K562 (cell line): ENCODE measurements around the gene YJU2. TPM values are rescaled to one million over a fixed set of nuclear protein-coding genes. Genes with fewer than 3 reads are reported as not detected.

Source experiments
- CREM ChIP-seq: IDR thresholded peaks from 2 replicates; pipeline ENCODE4 v1.6.1; 2014; ENCODE audit warnings: antibody characterized with exemption, low read depth
- DPF2 ChIP-seq: fragments of 450-650 bp; IDR thresholded peaks from 2 replicates; pipeline ENCODE4 v1.6.1; 2016
- EHMT2 ChIP-seq: fragments of 450-650 bp; IDR thresholded peaks from 2 replicates; pipeline ENCODE4 v1.6.1; 2018; ENCODE audit warnings: antibody characterized with exemption
- FOXJ2 ChIP-seq: fragments of 200-800 bp; sonication (Bioruptor generic); IDR thresholded peaks from 2 replicates; pipeline ENCODE4 v1.6.1; 2016; ENCODE audit warnings: missing genetic modification characterization, missing compliant biosample characterization
- FOXJ3 ChIP-seq: sonication (generic); formaldehyde crosslinking; IDR thresholded peaks from 2 replicates; pipeline ENCODE4 v1.4.0; 2020; ENCODE audit warnings: mild to moderate bottlenecking, missing genetic modification reagents
- HDAC2 ChIP-seq: fragments of 450-650 bp; IDR thresholded peaks from 2 replicates; pipeline ENCODE4 v1.6.1; 2016; ENCODE audit warnings: mild to moderate bottlenecking
- LARP7 ChIP-seq: fragments of 450-650 bp; IDR thresholded peaks from 2 replicates; pipeline ENCODE4 v1.6.1; 2016
- MCM3 ChIP-seq: fragments of 450-650 bp; IDR thresholded peaks from 2 replicates; pipeline ENCODE4 v1.6.1; 2016
- NBN ChIP-seq: fragments of 450-650 bp; IDR thresholded peaks from 2 replicates; pipeline ENCODE4 v1.6.1; 2016; ENCODE audit warnings: low read depth, mild to moderate bottlenecking
- NFIX ChIP-seq: fragments of 250-450 bp; sonication (Bioruptor Pico); IDR thresholded peaks from 2 replicates; pipeline ENCODE4 v1.4.0; 2020; ENCODE audit warnings: low read depth, mild to moderate bottlenecking, moderate library complexity
- PCBP1 ChIP-seq: fragments of 200-400 bp; formaldehyde crosslinking; IDR thresholded peaks from 2 replicates; pipeline ENCODE4 v1.6.1; 2018; ENCODE audit warnings: mild to moderate bottlenecking, low read depth, low read length; ENCODE audit not compliant: poor library complexity, severe bottlenecking
- PHF20 ChIP-seq: fragments of 450-650 bp; IDR thresholded peaks from 2 replicates; pipeline ENCODE4 v1.6.1; 2018; ENCODE audit not compliant: partially characterized antibody
- POLR2AphosphoS2 ChIP-seq: IDR thresholded peaks from 2 replicates; pipeline ENCODE4 v1.6.1; 2012; ENCODE audit warnings: low read length, improper control_type of control experiment
- POLR2AphosphoS5 ChIP-seq: IDR thresholded peaks from 2 replicates; pipeline ENCODE4 v1.6.1; 2011; ENCODE audit warnings: mild to moderate bottlenecking, low read depth, low read length, moderate library complexity; ENCODE audit not compliant: control insufficient read depth, insufficient read depth
- PPARD ChIP-seq: fragments of 250-450 bp; sonication (Bioruptor Pico); IDR thresholded peaks from 2 replicates; pipeline ENCODE4 v1.8.0; 2022; ENCODE audit warnings: inconsistent platforms, mild to moderate bottlenecking, moderate library complexity
- PRMT5 ChIP-seq: sonication (generic); formaldehyde crosslinking; IDR thresholded peaks from 2 replicates; pipeline ENCODE4 v1.5.0; 2020; ENCODE audit warnings: missing genetic modification reagents
- RBM15 ChIP-seq: fragments of 200-400 bp; formaldehyde crosslinking; IDR thresholded peaks from 2 replicates; pipeline ENCODE4 v1.6.1; 2018; ENCODE audit warnings: mild to moderate bottlenecking, low read length, moderate library complexity; ENCODE audit not compliant: insufficient read depth
- RBM39 ChIP-seq: fragments of 200-400 bp; formaldehyde crosslinking; optimal IDR thresholded peaks from 2 replicates; pipeline ENCODE3; 2018; ENCODE audit warnings: low read depth, low read length
- RREB1 ChIP-seq: fragments of 250-450 bp; sonication (Bioruptor Pico); IDR thresholded peaks from 2 replicates; pipeline ENCODE4 v1.4.0; 2020
- SIN3A ChIP-seq, 2 experiments: fragments of 150-350 bp in 1 of 2; IDR thresholded peaks; 2 replicates each; pipeline ENCODE4 v1.6.1; 2011 to 2016; ENCODE audit warnings: borderline replicate concordance in 2 of 2, low read depth in 2 of 2, low read length in 2 of 2, mild to moderate bottlenecking in 2 of 2, moderate library complexity in 2 of 2; ENCODE audit not compliant: control insufficient read depth in 1 of 2
- THRAP3 ChIP-seq: fragments of 450-650 bp; IDR thresholded peaks from 2 replicates; pipeline ENCODE4 v1.6.1; 2016; ENCODE audit warnings: mild to moderate bottlenecking, inconsistent platforms, borderline replicate concordance
- TRIM28 ChIP-seq: fragments of 450-650 bp; IDR thresholded peaks from 2 replicates; pipeline ENCODE4 v1.6.1; 2017
- YBX1 ChIP-seq: fragments of 450-650 bp; IDR thresholded peaks from 2 replicates; pipeline ENCODE4 v1.7.1; 2016; ENCODE audit warnings: mild to moderate bottlenecking
- YY1 ChIP-seq, 3 experiments: IDR thresholded peaks; 2 replicates each; pipeline ENCODE4 v1.6.1; 2011; ENCODE audit warnings: low read length in 2 of 3, mild to moderate bottlenecking in 2 of 3, moderate library complexity in 2 of 3, borderline replicate concordance in 1 of 3, control low read depth in 1 of 3, low read depth in 1 of 3; ENCODE audit not compliant: insufficient read depth in 3 of 3, insufficient replicate concordance in 2 of 3, control insufficient read depth in 1 of 3, insufficient read length in 1 of 3; ENCODE audit errors: extremely low read depth in 1 of 3
- ZEB2 ChIP-seq: fragments of 450-650 bp; IDR thresholded peaks from 2 replicates; pipeline ENCODE4 v1.6.1; 2016
- ZFP36 ChIP-seq: fragments of 150-350 bp; IDR thresholded peaks from 2 replicates; pipeline ENCODE4 v1.6.1; 2018; ENCODE audit warnings: low read length, low read depth; ENCODE audit not compliant: partially characterized antibody
- ZNF778 ChIP-seq: fragments of 450-650 bp; formaldehyde crosslinking; IDR thresholded peaks from 2 replicates; pipeline ENCODE4 v1.4.0; 2020; ENCODE audit warnings: mild to moderate bottlenecking, moderate library complexity
- polyA plus RNA-seq, 8 experiments: library from polyadenylated mRNA; depleted of rRNA in 4 of 8; stranded (reverse) in 5 of 8; unstranded in 3 of 8; fragments of >200 nt; fragmentation: Nextera tagmentation in 2 of 8; fragmentation: Illumina TruSeq in 1 of 8; extraction: Ambion mirVana in 2 of 8; extraction: Trizol in 1 of 8; gene quantifications; 2 replicates each; pipeline versions ENCODE4 v1.2.1 to v1.2.3, GENCODE V29; 2011 to 2014; ENCODE audit warnings: inconsistent platforms in 1 of 8, missing spikeins in 1 of 8
- total RNA-seq, 7 experiments: library from RNA; depleted of rRNA in 6 of 7; stranded (reverse); fragments of >200 nt in 6 of 7; fragmentation: Illumina TruSeq in 2 of 7; extraction: Trizol in 2 of 7; gene quantifications; 2 replicates each; pipeline versions ENCODE4 v1.2.1 to v1.2.3, GENCODE V29; 2011 to 2021; ENCODE audit warnings: low replicate concordance in 1 of 7

Gene YJU2
- total and polyA plus RNA-seq, 9 of the 15 experiments (the other 6 are each of a cell fraction or from before 2014, with no cell fraction given): 0.41 to 34.9 (median 19.3) TPM

GRCh38 chr19:4233282-4233853 is 13.5 kb upstream of the YJU2 start (continued):
- TF ChIP-seq PRMT5 (CRISPR knock-in tag) (no peak), PHF20 (peak; percentile 89), CREM (0 out of 2 replicates have a peak, but pooled peaks have one; percentile 32), EHMT2 (no peak), POLR2AphosphoS2 (no peak), ZEB2 (no peak), DPF2 (peak; percentile 48; the same call in 1 of the 2 replicates), ZFP36 (peak; percentile 99), TRIM28 (no peak), LARP7 (peak; percentile 55; the same call in 1 of the 2 replicates), ZNF778 (CRISPR knock-in tag) (no peak), YBX1 (no peak), PPARD (no peak), RBM15 (no peak), PCBP1 (peak; percentile 5), FOXJ2 (tag) (no peak), RBM39 (no peak), SIN3A (IDR thresholded peaks at IDR 0.05; ENCODE audit: borderline replicate concordance in 2 of 2, control insufficient read depth in 1 of 2, low read depth in 2 of 2, low read length in 2 of 2) (no peak), MCM3 (no peak), THRAP3 (no peak), HDAC2 (peak; percentile 99), POLR2AphosphoS5 (no peak), NFIX (CRISPR knock-in tag) (no peak), NBN (0 out of 2 replicates have a peak, but pooled peaks have one; percentile 63), RREB1 (CRISPR knock-in tag) (no peak), FOXJ3 (CRISPR knock-in tag) (no peak), YY1 (IDR thresholded peaks at IDR 0.05; ENCODE audit: borderline replicate concordance in 1 of 3, control insufficient read depth in 1 of 3, extremely low read depth in 1 of 3, insufficient read depth in 3 of 3, insufficient read length in 1 of 3, insufficient replicate concordance in 2 of 3, low read depth in 1 of 3, low read length in 2 of 3) (peak in 2 of 3 experiments; percentile 20 to 42)
